WTC11 (cell line): Measurements from ENCODE around the gene EMILIN3. TPM values are rescaled to one million over a fixed set of nuclear protein-coding genes. Genes with fewer than 3 reads are reported as not detected.

Source experiments
- ATAC-seq: fragments of 200-7000 bp; cut with Tn5 transposase; 2 replicates; pipeline ENCODE4 v1.10.0; 2021; ENCODE audit warnings: mild to moderate bottlenecking, moderate library complexity
- CTCF ChIA-PET: fragments of 300-600 bp; sonication (Branson Sonifier 250); formaldehyde crosslinking; loops from one replicate; lab custom pipeline; 2021; ENCODE audit warnings: antibody characterized with exemption; lab: Charles Lee
- POLR2A ChIA-PET: fragments of 350-600 bp; sonication (Branson Sonifier 250); formaldehyde crosslinking; loops from one replicate; lab custom pipeline; 2021; ENCODE audit warnings: antibody characterized with exemption; lab: Charles Lee
- DNase-seq: peaks from one replicate; pipeline ENCODE4 v3.0.0; 2021; ENCODE audit warnings: low spot score
- H3K27ac Mint-ChIP-seq: 2 replicates; pipeline ENCODE4 v1.8.0; 2021; ENCODE audit warnings: mixed read lengths
- H3K27me3 Mint-ChIP-seq: 2 replicates; pipeline ENCODE4 v1.8.0; 2021; ENCODE audit warnings: low read depth, mild to moderate bottlenecking, moderate library complexity, mixed read lengths
- H3K36me3 Mint-ChIP-seq: 2 replicates; pipeline ENCODE4 v1.8.0; 2021; ENCODE audit warnings: mixed read lengths
- H3K4me1 Mint-ChIP-seq: 2 replicates; pipeline ENCODE4 v1.8.0; 2022; ENCODE audit warnings: mixed read lengths
- H3K4me3 Mint-ChIP-seq: 2 replicates; pipeline ENCODE4 v1.8.0; 2021; ENCODE audit warnings: mild to moderate bottlenecking, moderate library complexity, mixed read lengths
- H3K9me3 Mint-ChIP-seq: 2 replicates; pipeline ENCODE4 v1.8.0; 2021; ENCODE audit warnings: mixed read lengths
- E2F4 ChIP-seq: sonication (generic); formaldehyde crosslinking; IDR thresholded peaks from 2 replicates; pipeline ENCODE4 v1.8.1; 2022; ENCODE audit warnings: low read depth, mild to moderate bottlenecking, moderate library complexity, missing genetic modification reagents, borderline replicate concordance
- ETV6 ChIP-seq: sonication (generic); formaldehyde crosslinking; IDR thresholded peaks from 2 replicates; pipeline ENCODE4 v1.8.1; 2022; ENCODE audit warnings: mild to moderate bottlenecking, missing genetic modification reagents
- HMGA2 ChIP-seq: fragments of 250-450 bp; sonication (Bioruptor Pico); IDR thresholded peaks from 2 replicates; pipeline ENCODE4 v1.4.0; 2021; ENCODE audit warnings: mild to moderate bottlenecking, moderate library complexity
- IRF1 ChIP-seq: sonication (generic); formaldehyde crosslinking; IDR thresholded peaks from 2 replicates; pipeline ENCODE4 v1.8.0; 2023; ENCODE audit warnings: missing genetic modification reagents
- IRF2 ChIP-seq: sonication (generic); formaldehyde crosslinking; IDR thresholded peaks from 2 replicates; pipeline ENCODE4 v1.8.0; 2022; ENCODE audit warnings: low read depth, missing genetic modification reagents, borderline replicate concordance
- JAZF1 ChIP-seq: fragments of 250-450 bp; sonication (Bioruptor Pico); IDR thresholded peaks from 2 replicates; pipeline ENCODE4 v1.9.0; 2021; ENCODE audit warnings: moderate library complexity, mild to moderate bottlenecking, inconsistent platforms
- MLX ChIP-seq: sonication (generic); formaldehyde crosslinking; IDR thresholded peaks from 2 replicates; pipeline ENCODE4 v1.8.1; 2023; ENCODE audit warnings: mild to moderate bottlenecking, missing genetic modification reagents, moderate library complexity
- NFATC4 ChIP-seq: fragments of 250-450 bp; sonication (Bioruptor Pico); IDR thresholded peaks from 2 replicates; pipeline ENCODE4 v1.9.0; 2021; ENCODE audit warnings: mild to moderate bottlenecking
- NFYB ChIP-seq: sonication (generic); formaldehyde crosslinking; conservative IDR thresholded peaks from 2 replicates; pipeline ENCODE4 v1.8.0; 2022; ENCODE audit warnings: low read depth, missing genetic modification reagents
- RORB ChIP-seq: fragments of 250-450 bp; sonication (Bioruptor Pico); IDR thresholded peaks from 2 replicates; pipeline ENCODE4 v1.9.0; 2021; ENCODE audit warnings: mild to moderate bottlenecking
- SMAD4 ChIP-seq: sonication (generic); formaldehyde crosslinking; IDR thresholded peaks from 2 replicates; pipeline ENCODE4 v1.8.0; 2022; ENCODE audit warnings: mild to moderate bottlenecking, missing genetic modification reagents
- TEAD1 ChIP-seq: sonication (generic); formaldehyde crosslinking; IDR thresholded peaks from 2 replicates; pipeline ENCODE4 v1.8.0; 2022; ENCODE audit warnings: mild to moderate bottlenecking, missing genetic modification reagents
- USF1 ChIP-seq: sonication (generic); formaldehyde crosslinking; IDR thresholded peaks from 2 replicates; pipeline ENCODE4 v1.8.0; 2022; ENCODE audit warnings: mild to moderate bottlenecking, missing genetic modification reagents
- USF2 ChIP-seq: sonication (generic); formaldehyde crosslinking; IDR thresholded peaks from 2 replicates; pipeline ENCODE4 v1.8.1; 2023; ENCODE audit warnings: mild to moderate bottlenecking, missing genetic modification reagents, moderate library complexity
- ZBTB21 ChIP-seq: sonication (generic); formaldehyde crosslinking; IDR thresholded peaks from 2 replicates; pipeline ENCODE4 v1.8.1; 2023; ENCODE audit warnings: mild to moderate bottlenecking, missing genetic modification reagents, borderline replicate concordance
- ZNF232 ChIP-seq: sonication (generic); formaldehyde crosslinking; IDR thresholded peaks from 2 replicates; pipeline ENCODE4 v1.8.0; 2022; ENCODE audit warnings: mild to moderate bottlenecking, missing genetic modification reagents
- ZNF512 ChIP-seq: sonication (generic); formaldehyde crosslinking; IDR thresholded peaks from 2 replicates; pipeline ENCODE4 v1.8.1; 2022; ENCODE audit warnings: missing genetic modification reagents, borderline replicate concordance
- total RNA-seq: library from RNA; stranded (reverse); gene quantifications from 3 replicates; pipeline ENCODE4 v1.2.3, GENCODE V29; 2021

The EMILIN3 gene
- total RNA-seq, 1 experiment from 2014 or later: 5.5 TPM

GRCh38 chr20:41318271-41318649, 48.4 kb downstream of the EMILIN3 start:
- H3K27me3 Mint-ChIP-seq: peaks cover 24% of the 10 kb centered on the region
- H3K9me3 Mint-ChIP-seq: no peaks in the 10 kb centered on the region
- H3K4me3 Mint-ChIP-seq: peak overlapping the region; percentile 65
- no peak overlapping the region for H3K27ac Mint-ChIP-seq
- ATAC-seq (no peak), DNase-seq (no peak)
- peaks cover 15% of the 10 kb centered on the region for H3K4me1 Mint-ChIP-seq
- ChIA-PET CTCF (interaction anchor here (0.7 to 2.4 kb wide), 5 partner anchors 9 to 183 kb away, joined by 3 to 12 read pairs (median 6); partner anchors contain the start of gene LPIN3), POLR2A (no interaction called here)
- peak; percentile 58 for TF ChIP-seq USF2 (CRISPR knock-in tag)
- no peak for TF ChIP-seq IRF2
- H3K36me3 Mint-ChIP-seq: no peaks in the 10 kb centered on the region

- H3K27ac Mint-ChIP-seq: no peak within 1 kb of the TSS; the same call in 1 of the 2 replicates
- DNase-seq: peak; percentile 97
- TF ChIP-seq JAZF1: no peak
- TF ChIP-seq ZNF232 (CRISPR knock-in tag): 0 out of 2 replicates have a peak, but pooled peaks have one; percentile 24
- no peak for TF ChIP-seq USF1 (CRISPR knock-in tag)
- TF ChIP-seq TEAD1 (CRISPR knock-in tag): no peak
- TF ChIP-seq ETV6 (CRISPR knock-in tag): no peak
- no peak for TF ChIP-seq HMGA2 (CRISPR knock-in tag)
- peak within 1 kb of the TSS; percentile 75 for H3K4me3 Mint-ChIP-seq
- no peaks in the 10 kb centered on the region for H3K36me3 Mint-ChIP-seq
- peak; percentile 99 for ATAC-seq
- CTCF ChIA-PET: interaction anchor here (0.5 to 2.4 kb wide), 6 partner anchors 8 to 182 kb away, joined by 4 to 12 read pairs (median 5); partner anchors contain the start of gene LPIN3
- POLR2A ChIA-PET: no interaction called here
- no peaks in the 10 kb centered on the region for H3K9me3 Mint-ChIP-seq
- H3K4me1 Mint-ChIP-seq: peaks cover 15% of the 10 kb centered on the region
- H3K27me3 Mint-ChIP-seq: peaks cover 24% of the 10 kb centered on the region
These were observed 48.9 kb downstream of the EMILIN3 start, which contains the start of gene ZHX3 for GRCh38 chr20:41317546-41318270. ZHX3 (minus strand) TSS chr20:41317731; CDS start chr20:41204916, 112,815 bp downstream.

GRCh38 chr20:41316602-41317545, 49.7 kb downstream of the EMILIN3 start:
- ATAC-seq (peak; percentile 36), DNase-seq (peak; percentile 77)
- peak overlapping the region; percentile 75 for H3K4me3 Mint-ChIP-seq
- CTCF ChIA-PET: interaction anchor here (1.3 to 2.4 kb wide), 5 partner anchors 10 to 182 kb away, joined by 4 to 12 read pairs (median 5); partner anchors contain the start of gene LPIN3
- H3K36me3 Mint-ChIP-seq: no peaks in the 10 kb centered on the region
- peaks cover 24% of the 10 kb centered on the region for H3K27me3 Mint-ChIP-seq
- peaks cover under 1% of the 10 kb centered on the region; the same call in 1 of the 2 replicates for H3K9me3 Mint-ChIP-seq
- H3K27ac Mint-ChIP-seq: no peak overlapping the region; the same call in 1 of the 2 replicates
- H3K4me1 Mint-ChIP-seq: peaks cover 15% of the 10 kb centered on the region
- POLR2A ChIA-PET: no interaction called here
- TF ChIP-seq IRF1 (CRISPR knock-in tag) (no peak), USF2 (CRISPR knock-in tag) (no peak), NFYB (CRISPR knock-in tag) (no peak), SMAD4 (CRISPR knock-in tag) (no peak), ZBTB21 (CRISPR knock-in tag) (no peak), NFATC4 (CRISPR knock-in tag) (no peak), MLX (CRISPR knock-in tag) (no peak), ZNF512 (CRISPR knock-in tag) (no peak), RORB (CRISPR knock-in tag) (no peak), E2F4 (CRISPR knock-in tag) (no peak)
